ENCODE data around the gene IGSF6.

Gene IGSF6

DNA sequence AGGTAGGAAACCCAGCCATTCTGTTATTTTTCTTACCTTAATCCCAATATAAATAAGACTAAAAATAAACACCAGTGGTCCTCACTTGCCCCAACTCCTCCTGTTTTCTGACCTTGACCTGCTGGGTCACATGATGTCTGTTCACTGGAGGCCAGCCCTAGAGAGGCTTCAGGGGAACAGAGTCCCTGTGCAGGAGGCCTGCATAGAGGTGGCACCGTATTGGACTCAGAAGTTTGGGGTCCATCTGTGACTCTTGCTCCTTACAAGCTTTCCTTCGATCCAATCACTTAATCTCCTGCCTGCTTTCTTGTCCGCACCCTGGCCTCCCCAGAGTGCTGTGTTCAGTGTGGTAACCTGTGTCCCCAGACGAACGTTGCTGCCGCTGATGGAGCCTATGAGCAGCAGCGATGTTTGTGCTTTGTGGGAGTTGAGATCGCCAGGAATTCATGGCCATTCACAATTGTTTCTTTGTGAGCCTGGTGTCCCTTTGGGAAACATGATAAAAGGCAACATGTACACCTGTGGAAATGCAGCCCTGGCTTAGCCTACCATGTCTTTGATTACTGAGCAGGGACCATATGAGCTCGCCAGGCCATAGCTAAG, 4.7 kb downstream of the IGSF6 start:
- no peak for TF ChIP-seq FOXP2 (optimal IDR thresholded peaks at IDR 0.05; ENCODE audit: borderline replicate concordance, extremely low read depth, extremely low read length, insufficient read depth)
- TF ChIP-seq TAF1 (IDR thresholded peaks at IDR 0.05; ENCODE audit: borderline replicate concordance, insufficient read depth, low read length) = no peak
- TF ChIP-seq REST (IDR thresholded peaks at IDR 0.05; ENCODE audit: insufficient read depth in 1 of 2, low read depth in 2 of 2, low read length in 2 of 2) = no peak
- no peak for TF ChIP-seq SIN3A (IDR thresholded peaks at IDR 0.05; ENCODE audit: borderline replicate concordance, insufficient read depth, low read length)
- no peak for TF ChIP-seq POLR2AphosphoS5 (IDR thresholded peaks at IDR 0.05; ENCODE audit: low read depth, low read length)

DNA sequence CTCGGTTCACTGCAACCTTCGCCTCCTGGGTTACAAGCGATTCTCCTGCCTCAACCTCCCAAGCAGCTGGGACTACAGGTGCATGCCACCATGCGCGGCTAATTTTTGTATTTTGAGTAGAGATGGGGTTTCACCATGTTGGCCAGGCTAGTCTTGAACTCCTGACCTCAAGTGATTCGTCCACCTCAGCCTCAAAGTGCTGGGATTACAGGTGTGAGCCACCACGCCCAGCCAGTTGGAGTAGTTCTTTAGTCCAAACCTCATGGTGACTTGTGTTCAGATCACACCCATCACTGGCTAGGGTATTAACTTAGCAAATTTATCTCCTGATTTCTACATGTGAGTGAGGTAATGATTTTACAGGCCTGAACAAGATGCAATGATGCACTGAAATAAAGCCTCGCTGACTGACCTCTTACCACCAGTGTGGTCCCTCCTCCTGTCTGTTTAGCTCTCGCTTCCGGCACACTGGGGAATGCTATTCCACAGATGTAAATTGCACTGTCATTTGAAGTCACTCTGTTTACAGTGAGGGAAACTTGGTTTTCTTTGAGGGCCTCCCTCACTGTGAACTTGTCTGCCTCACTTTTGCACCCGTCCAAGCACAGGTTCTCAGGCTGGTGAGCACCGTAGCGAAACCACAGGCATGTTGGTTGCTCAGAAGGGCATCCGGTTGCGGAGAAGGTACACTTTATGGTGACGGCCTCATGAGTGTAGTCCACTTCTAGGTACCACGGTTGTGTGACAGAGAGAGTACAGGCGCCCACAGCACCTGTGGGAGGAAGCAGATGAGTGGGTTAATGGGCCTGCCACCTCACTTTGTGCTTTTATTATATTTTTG, 5.5 kb downstream of the IGSF6 start:
- no peak for TF ChIP-seq POLR2AphosphoS5 (IDR thresholded peaks at IDR 0.05; ENCODE audit: low read depth, low read length)
- TF ChIP-seq SIN3A (IDR thresholded peaks at IDR 0.05; ENCODE audit: borderline replicate concordance, insufficient read depth, low read length) = no peak
- TF ChIP-seq REST (IDR thresholded peaks at IDR 0.05; ENCODE audit: insufficient read depth in 1 of 2, low read depth in 2 of 2, low read length in 2 of 2) = no peak
- no peak for TF ChIP-seq TAF1 (IDR thresholded peaks at IDR 0.05; ENCODE audit: borderline replicate concordance, insufficient read depth, low read length)

GRCh38 chr16:21646091-21646490, 6.3 kb downstream of the IGSF6 start:
- TF ChIP-seq FOXP2 (optimal IDR thresholded peaks at IDR 0.05; ENCODE audit: borderline replicate concordance, extremely low read depth, extremely low read length, insufficient read depth) (no peak), TAF1 (IDR thresholded peaks at IDR 0.05; ENCODE audit: borderline replicate concordance, insufficient read depth, low read length) (no peak), POLR2AphosphoS5 (IDR thresholded peaks at IDR 0.05; ENCODE audit: low read depth, low read length) (no peak), SIN3A (IDR thresholded peaks at IDR 0.05; ENCODE audit: borderline replicate concordance, insufficient read depth, low read length) (no peak), REST (IDR thresholded peaks at IDR 0.05; ENCODE audit: insufficient read depth in 1 of 2, low read depth in 2 of 2, low read length in 2 of 2) (no peak)

GRCh38 chr16:21645261-21645721, 7.1 kb downstream of the IGSF6 start:
- no peak for TF ChIP-seq POLR2AphosphoS5 (IDR thresholded peaks at IDR 0.05; ENCODE audit: low read depth, low read length)
- TF ChIP-seq TAF1 (IDR thresholded peaks at IDR 0.05; ENCODE audit: borderline replicate concordance, insufficient read depth, low read length) = no peak
- no peak for TF ChIP-seq FOXP2 (optimal IDR thresholded peaks at IDR 0.05; ENCODE audit: borderline replicate concordance, extremely low read depth, extremely low read length, insufficient read depth)
- no peak for TF ChIP-seq REST (IDR thresholded peaks at IDR 0.05; ENCODE audit: insufficient read depth in 1 of 2, low read depth in 2 of 2, low read length in 2 of 2)

Data from PFSK-1 (cell line).